Activated CD4-positive, alpha-beta T cell treated with anti-CD3 and anti-CD28 coated beads, Interleukin-2, amount 50 U/mL, for 4 hours (primary cell): ENCODE data around the gene PHLDB1.
"Not testable (repeated sequence)": the region's sequence is repeated elsewhere in the genome, so short reads cannot be mapped to it uniquely, and the experiment has no call there.

Experiments used
- DNase-seq, 2 experiments: peaks; one replicate each; pipeline ENCODE4 v3.0.0-alpha.2; 2020

PHLDB1 gene

DNA sequence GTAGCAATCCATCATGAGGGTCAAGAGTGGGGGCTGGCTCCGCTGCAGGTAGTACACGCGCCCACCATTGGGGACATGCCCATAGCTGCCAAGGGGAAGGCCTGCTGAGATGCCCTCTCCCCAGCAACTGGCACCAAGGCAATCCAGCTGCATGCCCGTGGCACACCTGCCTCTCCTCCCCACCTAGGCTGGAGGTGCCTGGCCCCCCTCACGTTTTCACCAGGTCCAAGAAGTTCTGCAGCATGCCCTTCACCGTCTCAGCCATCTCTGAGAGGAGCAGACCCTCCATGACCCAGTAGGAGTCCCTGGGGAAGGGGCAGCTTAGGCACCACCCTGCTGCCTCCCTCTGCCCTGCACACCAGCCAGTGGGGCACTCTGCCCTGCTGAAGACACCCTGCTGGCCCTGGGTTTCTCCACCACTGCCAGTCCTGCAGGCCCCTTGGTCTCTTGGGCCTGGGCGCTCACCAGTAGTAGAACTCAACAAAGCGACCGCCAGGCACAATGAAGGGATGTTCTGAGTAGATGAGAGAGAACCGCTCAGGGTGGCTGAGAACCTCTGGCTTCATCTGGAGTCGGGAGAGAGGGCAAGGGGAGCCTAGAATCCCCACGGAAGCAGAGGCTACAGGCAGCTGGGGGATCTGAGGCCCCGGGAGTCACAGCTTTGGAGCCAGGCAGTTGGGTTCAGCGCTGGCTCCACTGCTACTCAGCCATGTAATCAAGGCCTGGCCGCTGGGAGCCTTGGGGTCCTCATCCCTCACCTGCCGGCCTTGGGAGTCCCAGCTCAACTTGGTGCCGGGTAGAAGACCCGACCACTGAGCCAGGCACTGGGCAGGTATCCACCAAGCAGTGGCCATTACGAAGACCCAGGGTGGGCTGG is 54.2 kb downstream of the PHLDB1 start:
- DNase-seq, result no peak

DNA sequence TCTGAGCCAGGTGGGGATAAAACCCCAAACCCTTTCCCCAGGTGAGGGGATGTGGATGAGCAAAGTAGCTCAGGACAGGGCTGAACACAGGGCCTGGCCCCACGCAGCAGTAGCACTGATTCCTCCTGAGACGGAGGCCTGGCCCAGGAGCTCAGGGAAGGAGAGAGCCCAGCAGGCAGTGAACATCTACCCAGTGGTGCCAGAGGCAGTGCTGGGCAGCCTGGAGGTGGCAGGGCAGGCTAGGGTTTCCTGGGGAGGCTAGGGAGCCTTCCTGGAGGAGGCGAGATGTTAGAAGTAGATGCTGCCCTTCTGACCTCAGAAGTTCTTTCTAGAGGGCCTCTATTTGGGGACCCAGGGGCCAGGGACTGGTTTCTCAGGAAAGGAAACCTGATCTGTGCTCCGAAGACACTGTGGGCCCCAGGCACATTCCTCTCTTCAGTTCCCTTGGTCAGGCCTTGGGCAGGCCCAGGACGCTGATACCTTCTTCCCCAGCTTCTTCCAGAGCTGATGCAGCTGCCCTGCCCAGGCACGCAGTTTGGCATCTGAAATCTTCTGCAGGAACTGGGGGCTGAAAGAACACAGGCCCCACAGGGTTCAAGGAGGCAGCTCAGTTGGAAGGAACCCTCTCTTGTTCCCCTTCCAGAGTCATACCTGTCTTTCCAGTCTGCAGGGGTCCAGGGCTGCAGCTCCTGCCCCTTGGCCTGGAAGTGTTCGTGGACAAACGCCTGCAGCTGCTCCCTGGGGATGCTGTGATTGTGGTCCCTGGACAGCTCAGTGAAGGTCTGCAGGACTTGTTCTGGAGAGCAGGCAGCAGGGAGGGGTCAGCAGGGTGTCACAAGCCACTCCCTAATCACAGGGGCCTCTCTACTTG is 55.2 kb downstream of the PHLDB1 start:
- no peak for DNase-seq

DNA sequence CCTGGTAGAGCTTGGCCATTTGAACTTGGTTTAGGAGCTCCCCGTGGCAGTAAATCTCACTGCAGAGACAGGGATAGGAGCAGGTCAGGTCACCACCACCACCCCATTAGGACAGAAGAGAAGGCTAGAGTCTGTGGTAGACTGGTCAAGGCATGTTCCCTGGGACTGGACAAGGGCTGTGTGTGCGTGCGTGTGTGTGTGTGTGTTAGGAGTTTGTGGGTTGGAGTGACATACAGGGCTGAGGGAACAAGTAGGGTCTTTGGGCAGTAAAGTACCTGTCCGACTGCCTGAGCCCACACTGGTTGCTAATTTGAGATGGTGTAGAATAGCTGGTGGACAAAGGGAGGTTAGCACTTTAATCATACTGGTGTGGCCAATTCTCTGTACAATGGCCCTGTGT is 56.0 kb downstream of the PHLDB1 start:
- DNase-seq, result no peak

DNA sequence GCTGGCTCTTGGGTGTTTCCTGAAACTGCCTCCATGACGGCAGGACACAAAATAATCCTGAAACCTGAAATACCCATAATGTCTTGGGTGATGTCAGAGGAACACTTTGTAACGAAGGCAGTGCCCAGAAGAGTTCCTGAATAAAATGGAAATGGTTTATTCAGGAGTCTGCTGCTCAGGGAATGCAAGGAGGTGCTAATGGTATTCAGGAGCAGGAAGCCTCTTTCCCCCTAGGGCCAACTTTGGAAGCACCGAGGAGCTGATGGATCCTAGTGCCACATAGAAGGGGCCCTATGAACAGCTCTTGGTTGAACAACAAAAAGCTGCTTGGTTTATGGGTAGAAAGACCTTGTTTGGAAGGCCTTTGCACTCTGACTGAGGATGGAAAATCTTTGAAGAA is 56.5 kb downstream of the PHLDB1 start:
- no peak for DNase-seq

DNA sequence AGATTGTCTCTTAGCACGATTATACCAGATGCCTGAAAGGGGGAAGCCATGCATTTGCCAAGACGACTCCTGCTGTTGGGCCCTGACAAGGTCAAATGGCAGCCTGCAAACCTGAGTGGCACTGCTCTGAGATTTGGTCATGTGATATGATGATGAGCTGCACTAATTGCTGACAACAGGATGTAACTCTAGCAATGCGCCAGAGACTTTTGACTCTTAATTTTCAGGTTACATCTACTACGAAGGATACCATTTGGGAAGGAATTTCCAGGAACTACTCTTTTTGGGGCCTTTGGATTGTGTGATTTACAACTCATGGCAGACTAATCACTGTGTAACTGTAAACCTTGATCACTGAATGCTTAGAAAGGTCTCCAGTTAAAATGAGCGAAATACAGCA is 59.0 kb downstream of the PHLDB1 start:
- DNase-seq, result no peak

DNA sequence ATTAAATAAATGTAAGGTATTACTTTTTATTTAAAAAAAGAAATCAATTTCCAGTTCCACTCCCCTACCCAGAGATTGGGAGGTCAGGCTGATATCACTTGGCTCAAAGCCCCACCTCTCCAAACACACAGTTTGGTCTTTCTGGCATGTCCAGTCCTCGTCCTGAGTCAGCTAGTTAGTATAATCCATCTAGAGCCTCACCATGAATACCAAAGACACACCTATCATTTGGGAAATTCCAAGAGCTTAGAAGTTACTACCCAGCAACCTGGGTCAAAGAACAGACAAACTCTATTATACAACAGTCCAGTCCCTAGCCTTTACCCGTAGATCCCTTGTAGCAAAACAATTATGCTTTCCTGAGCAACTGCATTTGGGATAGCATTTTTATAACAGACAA is 62.6 kb downstream of the PHLDB1 start:
- no peak for DNase-seq

DNA sequence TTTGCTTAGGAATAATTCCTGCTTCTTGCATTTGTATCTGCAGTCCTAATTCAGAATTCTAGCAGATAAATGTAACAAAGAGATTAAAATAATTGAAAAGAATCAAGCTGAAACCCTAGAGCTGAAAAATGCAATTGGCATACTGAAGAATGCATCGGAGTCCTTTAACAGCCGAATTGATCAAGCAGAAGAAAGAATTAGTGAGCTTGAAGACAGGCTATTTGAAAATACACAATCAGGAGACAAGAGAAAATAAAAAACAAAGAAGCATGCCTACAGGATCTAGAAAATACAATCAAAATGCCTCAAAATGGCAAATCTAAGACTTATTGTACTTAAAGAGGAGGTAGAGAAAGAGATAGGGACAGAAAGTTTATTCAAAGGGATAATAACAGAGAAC is 63.8 kb downstream of the PHLDB1 start:
- DNase-seq, result no peak

DNA sequence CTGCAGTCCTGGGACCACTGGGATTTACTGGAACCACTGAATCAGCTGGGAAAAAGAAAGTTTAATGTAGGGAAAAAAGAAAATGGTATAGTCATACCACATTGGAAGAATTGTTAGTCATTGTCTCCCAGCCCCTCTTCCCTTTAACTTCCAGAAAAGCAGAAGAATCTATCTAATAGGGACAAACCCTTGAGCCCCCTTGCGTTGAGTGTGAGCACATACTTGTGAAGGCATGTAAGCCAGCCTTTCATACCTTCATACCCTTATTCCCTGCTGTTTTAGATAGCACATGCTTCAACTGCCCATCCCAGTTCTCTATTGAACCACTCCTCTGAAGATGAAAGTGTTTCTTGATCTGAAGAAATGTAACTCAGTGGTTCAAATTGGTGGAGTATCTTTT is 65.4 kb downstream of the PHLDB1 start:
- DNase-seq, result no peak

DNA sequence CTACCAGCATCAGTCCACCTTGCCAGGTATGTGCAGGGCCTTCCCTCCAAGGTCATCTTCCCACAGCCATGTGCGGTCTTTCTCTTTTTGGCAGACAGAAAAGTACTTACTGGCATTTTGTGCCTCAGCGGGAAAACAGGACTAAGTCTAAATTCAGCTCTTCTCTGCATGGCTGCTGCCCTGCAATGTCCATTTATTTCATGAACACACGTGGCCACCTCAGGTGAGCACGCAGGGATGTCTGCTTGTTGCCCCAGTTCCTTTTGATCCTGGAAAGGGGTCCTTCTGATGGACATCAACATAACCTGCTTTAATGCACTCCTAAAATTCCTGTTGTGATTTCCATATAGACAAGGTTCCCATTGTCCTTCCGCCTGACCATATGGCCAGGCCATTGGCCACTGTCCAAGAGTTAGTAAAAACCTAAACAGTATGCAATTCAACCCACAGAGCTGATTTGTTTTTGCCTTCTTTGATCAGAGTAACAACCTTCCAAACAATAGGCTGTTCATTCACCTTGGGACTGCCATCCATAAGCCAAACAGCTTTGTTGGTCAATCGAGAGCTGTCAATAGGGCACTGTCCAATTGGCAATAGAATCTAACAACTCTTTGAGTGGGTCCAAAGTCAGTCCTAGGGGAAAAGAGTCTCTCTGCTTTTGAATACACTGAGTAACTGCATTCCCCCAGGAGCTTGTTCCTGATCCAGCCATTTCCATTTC is 66.1 kb downstream of the PHLDB1 start:
- DNase-seq, result no peak

DNA sequence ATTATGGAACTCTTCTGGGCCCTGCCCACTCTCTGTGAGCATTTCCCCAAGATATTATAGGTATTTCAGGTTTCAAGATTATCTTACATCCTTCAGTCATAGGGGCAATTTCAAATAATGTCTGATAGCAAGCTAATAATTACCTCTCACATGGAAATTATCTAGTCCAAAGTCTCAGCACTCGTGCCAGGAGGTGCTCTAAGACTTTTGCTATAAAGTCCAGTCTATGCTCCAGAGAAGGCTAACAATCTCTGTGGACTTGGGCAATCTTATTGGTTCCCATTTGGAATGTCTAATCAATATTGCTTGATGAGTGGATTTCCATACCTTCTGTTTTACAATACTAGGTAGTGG is 66.6 kb downstream of the PHLDB1 start:
- DNase-seq, result no peak

DNA sequence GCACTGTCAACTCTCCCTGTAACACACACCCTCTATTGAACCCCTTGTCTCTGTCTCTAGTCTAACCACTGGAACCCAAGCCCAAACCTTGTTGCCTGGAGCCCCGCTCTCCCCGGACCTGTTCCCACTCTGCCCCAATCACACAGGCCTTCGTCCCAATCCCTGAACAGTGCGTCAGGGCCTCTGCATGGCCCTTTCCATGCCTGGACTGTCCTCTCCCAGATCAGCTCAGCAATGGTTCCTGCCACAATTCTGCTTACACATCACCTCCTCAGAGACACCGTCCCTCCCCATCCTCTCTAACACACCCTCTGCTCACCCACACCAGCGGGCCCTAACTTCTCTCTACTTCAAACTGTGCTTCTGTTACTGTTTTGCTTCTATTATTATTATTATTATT is 70.6 kb downstream of the PHLDB1 start:
- DNase-seq, result no peak

DNA sequence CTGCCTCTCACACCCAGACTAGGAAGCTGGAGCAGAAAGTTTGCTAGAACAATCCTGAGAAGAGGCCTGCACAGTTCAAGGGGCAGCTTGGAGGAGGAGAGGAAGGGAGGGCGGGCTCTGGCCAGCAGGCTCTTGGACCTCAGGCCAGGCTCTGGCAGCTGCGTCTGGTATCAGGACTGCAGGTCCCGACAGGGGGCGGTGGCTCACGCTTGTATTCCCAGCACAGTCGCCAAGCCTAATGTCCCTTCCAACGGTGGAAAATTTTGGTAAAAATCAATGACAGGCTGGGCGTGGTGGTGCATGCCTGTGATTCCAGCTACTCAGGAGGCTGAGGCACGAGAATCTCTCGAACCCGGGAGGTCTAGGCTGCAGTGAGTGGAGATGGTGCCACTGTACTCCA is 71.5 kb downstream of the PHLDB1 start:
- not testable (repeated sequence) for DNase-seq

DNA sequence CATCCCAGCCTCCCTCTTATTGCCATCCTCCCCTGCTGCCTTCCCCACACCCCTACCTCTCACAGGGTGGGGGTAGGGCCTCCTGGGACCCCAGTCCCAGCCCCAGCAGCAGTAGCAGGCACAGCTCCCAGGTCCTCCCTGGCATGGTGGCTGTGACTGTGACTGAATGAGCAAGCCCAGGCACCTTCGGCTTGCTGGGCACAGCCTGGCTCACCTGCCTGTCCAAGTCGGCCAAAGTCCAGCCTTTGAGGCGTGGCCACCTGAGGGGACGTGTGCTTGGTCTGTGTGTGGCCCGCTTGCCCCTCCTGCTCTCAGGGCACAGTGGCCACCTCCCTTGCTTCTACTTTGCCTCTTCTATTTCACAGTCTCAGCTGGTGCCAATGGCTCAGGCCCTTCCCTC is 72.1 kb downstream of the PHLDB1 start, which contains the start of gene TREH:
Gene TREH, minus strand, starts transcription at position 168 of the 400 bp plus-strand sequence. Its CDS starts 23 bp downstream, at position 145.
- DNase-seq, result no peak

DNA sequence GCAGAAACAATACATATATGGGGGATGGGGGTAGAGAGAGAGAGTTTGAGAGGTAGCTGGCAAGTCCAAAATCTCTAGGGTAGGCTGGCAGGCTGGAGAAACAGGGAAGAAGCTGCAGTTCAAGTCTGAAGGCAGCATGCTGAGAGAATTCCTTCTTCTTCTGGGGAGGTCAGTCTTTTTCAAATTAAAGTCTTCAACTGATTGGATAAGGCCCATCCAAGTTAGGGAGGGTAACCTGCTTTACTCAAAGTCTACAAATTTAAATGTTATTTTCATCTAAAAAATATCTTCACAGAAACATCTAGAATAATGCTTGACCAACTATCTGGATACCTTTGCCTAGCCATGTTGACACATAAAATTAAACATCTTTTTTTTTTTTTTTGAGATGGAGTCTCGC is 75.0 kb downstream of the PHLDB1 start:
- no peak for DNase-seq

DNA sequence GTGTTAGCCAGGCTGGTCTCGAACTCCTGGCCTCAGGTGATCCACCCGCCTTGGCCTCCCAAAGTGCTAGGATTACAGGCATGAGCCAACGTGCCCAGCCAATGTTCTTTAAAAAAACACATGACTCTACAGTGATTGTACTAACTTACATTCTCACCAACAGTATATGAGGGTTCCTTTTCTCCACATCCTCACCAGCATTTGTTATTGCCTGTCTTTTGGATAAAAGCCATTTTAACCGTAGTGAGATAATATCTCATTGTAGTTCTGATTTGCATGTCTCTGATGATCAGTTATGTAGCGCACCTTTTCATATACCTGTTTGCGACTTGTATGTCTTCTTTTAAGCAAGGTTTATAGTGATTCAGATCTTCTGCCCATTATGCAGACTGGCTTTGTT is 75.5 kb downstream of the PHLDB1 start:
- not testable (repeated sequence) for DNase-seq

DNA sequence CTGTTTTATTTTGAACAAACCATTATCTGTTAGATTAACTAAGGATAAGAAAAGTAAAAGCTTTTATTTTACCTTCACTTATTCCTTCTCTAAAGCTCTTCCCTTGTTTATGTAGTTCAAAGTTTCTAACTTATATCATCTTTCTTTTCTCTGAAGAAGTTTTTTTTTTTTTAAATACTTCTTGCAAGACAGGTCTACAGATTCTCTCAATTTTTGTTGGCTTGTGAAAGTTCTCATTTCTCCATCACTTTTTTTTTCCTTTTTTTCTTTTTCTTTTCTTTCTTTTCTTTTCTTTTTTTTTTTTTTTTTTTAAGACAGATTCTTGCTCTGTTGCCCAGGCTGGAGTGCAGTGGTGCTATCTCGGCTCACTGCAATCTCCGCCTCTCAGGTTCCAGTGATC is 76.8 kb downstream of the PHLDB1 start:
- no peak for DNase-seq

DNA sequence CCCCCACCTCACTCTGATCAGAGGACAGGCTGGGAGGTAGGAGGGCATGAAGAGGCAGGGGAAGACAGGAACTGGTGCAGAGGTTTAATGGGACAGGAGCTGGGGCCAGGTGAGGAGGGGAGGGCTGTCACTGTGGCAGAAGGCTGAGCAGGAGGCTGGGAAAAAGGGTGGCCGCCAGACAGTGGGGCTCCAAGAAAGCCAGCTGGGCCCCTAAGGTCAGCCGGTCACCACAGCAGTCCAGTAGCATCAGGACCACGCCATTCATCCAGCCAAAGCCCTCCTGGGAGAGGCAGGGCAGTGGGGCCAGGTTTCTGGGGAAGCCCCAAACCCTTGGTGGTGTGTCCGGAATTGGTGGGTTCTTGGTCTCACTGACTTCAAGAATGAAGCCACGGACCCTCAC is 80.5 kb downstream of the PHLDB1 start:
- no peak for DNase-seq

DNA sequence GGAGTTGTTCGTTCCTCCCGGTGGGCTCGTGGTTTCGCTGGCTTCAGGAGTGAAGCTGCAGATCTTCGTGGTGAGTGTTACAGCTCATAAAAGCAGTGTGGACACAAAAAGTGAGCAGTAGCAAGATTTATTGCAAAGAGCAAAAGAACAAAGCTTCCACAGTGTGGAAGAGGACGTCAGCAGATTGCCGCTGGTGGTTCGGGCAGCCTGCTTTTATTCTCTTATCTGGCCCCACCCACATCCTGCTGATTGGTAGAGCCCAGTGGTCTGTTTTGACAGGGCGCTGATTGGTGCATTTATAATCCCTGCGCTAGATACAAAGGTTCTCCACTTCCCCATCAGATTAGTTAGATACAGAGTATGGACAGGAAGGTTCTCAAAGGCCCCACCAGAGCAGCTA is 80.9 kb downstream of the PHLDB1 start:
- DNase-seq, result not testable (repeated sequence)

DNA sequence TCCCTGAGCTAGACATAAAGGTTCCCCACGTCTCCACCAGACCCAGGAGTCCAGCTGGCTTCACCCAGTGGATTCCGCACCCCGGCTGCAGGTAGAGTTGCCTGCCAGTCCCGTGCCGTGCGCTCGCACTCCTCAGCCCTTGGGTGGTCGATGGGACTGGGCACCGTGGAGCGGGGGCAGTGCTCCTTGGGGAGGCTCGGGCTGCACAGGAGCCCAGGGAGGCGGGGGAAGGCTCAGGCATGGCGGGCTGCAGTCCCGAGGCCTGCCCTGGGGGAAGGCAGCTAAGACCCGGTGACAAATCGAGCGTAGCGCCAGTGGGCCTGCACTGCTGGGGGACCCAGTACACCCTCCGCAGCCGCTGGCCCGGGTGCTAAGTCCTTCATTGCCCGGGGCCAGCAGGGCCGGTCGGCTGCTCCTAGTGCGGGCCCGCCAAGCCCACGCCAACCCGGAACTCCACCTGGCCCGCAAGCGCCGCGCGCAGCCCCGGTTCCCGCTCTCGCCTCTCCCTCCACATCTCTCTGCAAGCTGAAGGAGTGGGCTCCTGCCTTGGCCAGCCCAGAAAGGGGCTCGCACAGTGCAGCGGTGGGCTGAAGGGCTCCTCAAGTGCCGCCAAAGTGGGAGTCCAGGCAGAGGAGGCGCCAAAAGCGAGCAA is 81.6 kb downstream of the PHLDB1 start:
- DNase-seq, result no peak

DNA sequence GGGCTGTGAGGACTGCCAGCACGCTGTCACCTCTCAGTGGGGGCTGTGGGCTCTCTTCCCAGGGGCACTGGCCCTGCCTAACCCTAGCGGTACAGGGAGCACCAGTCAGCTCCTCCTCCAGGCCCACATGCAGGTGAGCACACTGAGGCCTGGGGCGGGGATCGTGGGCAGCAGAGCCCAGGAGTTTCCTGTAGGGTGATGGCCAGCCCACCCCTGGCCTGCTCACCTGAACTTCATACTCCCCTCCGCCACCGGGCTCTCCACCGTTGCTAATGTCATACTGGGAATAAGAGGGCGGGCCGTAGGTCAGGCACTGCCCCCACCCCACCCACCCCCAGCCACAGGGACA is 82.1 kb downstream of the PHLDB1 start:
- no peak for DNase-seq

DNA sequence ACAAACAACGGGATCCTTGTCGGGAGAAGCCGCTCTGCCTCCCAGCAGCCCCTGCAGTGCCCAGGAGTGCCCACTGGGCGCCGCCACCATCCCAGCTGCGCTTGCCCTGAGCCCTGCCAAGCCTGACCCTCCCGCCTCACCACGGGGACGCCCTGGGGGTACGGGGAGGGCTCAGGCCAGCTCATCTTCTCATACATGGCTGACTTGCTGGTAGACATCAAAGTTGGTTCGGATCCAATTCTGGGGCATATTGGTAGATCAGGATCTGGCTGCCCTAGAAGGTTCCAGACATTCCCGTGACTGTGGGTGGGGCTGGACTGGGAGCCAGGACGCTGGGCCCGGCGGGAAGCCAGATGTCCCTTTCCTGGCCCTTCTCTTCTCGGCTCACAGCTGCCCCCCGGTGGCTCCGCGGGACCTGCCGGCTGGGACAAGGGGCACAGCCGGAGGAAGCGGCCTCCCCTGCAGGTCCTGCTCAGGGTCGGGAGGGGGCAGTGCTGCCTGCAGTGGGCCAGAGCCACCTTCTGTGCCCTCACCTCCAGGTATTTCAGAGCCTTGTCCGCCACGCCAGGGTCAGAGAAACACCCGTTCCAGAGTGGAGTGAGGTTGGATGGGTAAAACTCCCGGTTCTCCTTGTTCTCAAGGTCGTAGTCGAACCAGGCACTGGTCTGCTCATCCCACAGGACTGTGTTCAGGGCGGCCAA is 82.6 kb downstream of the PHLDB1 start:
- DNase-seq, result peak; percentile 76
